K562 (cell line): ENCODE measurements around the gene CTSW. TPM values are rescaled to one million over a fixed set of nuclear protein-coding genes. Genes with fewer than 3 reads are reported as not detected.

ENCODE experiments used
- AFF4 ChIP-seq: sonication (generic); formaldehyde crosslinking; IDR thresholded peaks from 2 replicates; pipeline ENCODE4 v1.8.0; 2023; ENCODE audit warnings: mild to moderate bottlenecking, missing genetic modification reagents
- DPF2 ChIP-seq: fragments of 450-650 bp; IDR thresholded peaks from 2 replicates; pipeline ENCODE4 v1.6.1; 2016
- ETV5 ChIP-seq: sonication (generic); formaldehyde crosslinking; IDR thresholded peaks from 2 replicates; pipeline ENCODE4 v1.4.0; 2020; ENCODE audit warnings: low read depth, mild to moderate bottlenecking, missing genetic modification reagents
- MCM2 ChIP-seq: fragments of 450-650 bp; IDR thresholded peaks from 2 replicates; pipeline ENCODE4 v1.6.1; 2017; ENCODE audit warnings: low read depth, mild to moderate bottlenecking
- REST ChIP-seq, 2 experiments: fragments of 450-650 bp; formaldehyde crosslinking in 1 of 2; IDR thresholded peaks; 2 replicates each; pipeline versions ENCODE4 v1.4.0 to v1.6.1; 2014 to 2020; ENCODE audit warnings: mild to moderate bottlenecking in 2 of 2, borderline replicate concordance in 1 of 2, low read depth in 1 of 2
- SP1 ChIP-seq: sonication (generic); formaldehyde crosslinking; IDR thresholded peaks from 2 replicates; pipeline ENCODE4 v1.8.1; 2022; ENCODE audit warnings: mild to moderate bottlenecking, missing genetic modification reagents
- XRCC5 ChIP-seq: fragments of 200-400 bp; formaldehyde crosslinking; IDR thresholded peaks from 2 replicates; pipeline ENCODE4 v1.6.1; 2017; ENCODE audit warnings: low read depth, mild to moderate bottlenecking, low read length
- YY1 ChIP-seq, 3 experiments: IDR thresholded peaks; 2 replicates each; pipeline ENCODE4 v1.6.1; 2011; ENCODE audit warnings: low read length in 2 of 3, mild to moderate bottlenecking in 2 of 3, moderate library complexity in 2 of 3, borderline replicate concordance in 1 of 3, control low read depth in 1 of 3, low read depth in 1 of 3; ENCODE audit not compliant: insufficient read depth in 3 of 3, insufficient replicate concordance in 2 of 3, control insufficient read depth in 1 of 3, insufficient read length in 1 of 3; ENCODE audit errors: extremely low read depth in 1 of 3
- ZNF668 ChIP-seq: fragments of 250-450 bp; sonication (Bioruptor Pico); IDR thresholded peaks from 2 replicates; pipeline ENCODE4 v1.8.0; 2022; ENCODE audit warnings: mild to moderate bottlenecking, inconsistent platforms
- ZNF695 ChIP-seq: fragments of 450-650 bp; formaldehyde crosslinking; IDR thresholded peaks from 2 replicates; pipeline ENCODE4 v1.4.0; 2020; ENCODE audit warnings: mild to moderate bottlenecking, moderate library complexity
- polyA plus RNA-seq, 8 experiments: library from polyadenylated mRNA; depleted of rRNA in 4 of 8; stranded (reverse) in 5 of 8; unstranded in 3 of 8; fragments of >200 nt; fragmentation: Nextera tagmentation in 2 of 8; fragmentation: Illumina TruSeq in 1 of 8; extraction: Ambion mirVana in 2 of 8; extraction: Trizol in 1 of 8; gene quantifications; 2 replicates each; pipeline versions ENCODE4 v1.2.1 to v1.2.3, GENCODE V29; 2011 to 2014; ENCODE audit warnings: inconsistent platforms in 1 of 8, missing spikeins in 1 of 8
- total RNA-seq, 7 experiments: library from RNA; depleted of rRNA in 6 of 7; stranded (reverse); fragments of >200 nt in 6 of 7; fragmentation: Illumina TruSeq in 2 of 7; extraction: Trizol in 2 of 7; gene quantifications; 2 replicates each; pipeline versions ENCODE4 v1.2.1 to v1.2.3, GENCODE V29; 2011 to 2021; ENCODE audit warnings: low replicate concordance in 1 of 7

The CTSW gene
- total and polyA plus RNA-seq, 9 of the 15 experiments (the other 6 are each of a cell fraction or from before 2014, with no cell fraction given), result 0.04 TPM; not detected in 8

GRCh38 chr11:65884716-65885092 is 5.1 kb downstream of the CTSW start (continued):
- TF ChIP-seq AFF4 (CRISPR knock-in tag) (0 out of 2 replicates have a peak, but pooled peaks have one; percentile 46), SP1 (CRISPR knock-in tag) (peak; percentile 39; the same call in 1 of the 2 replicates), ZNF695 (no peak), YY1 (IDR thresholded peaks at IDR 0.05; ENCODE audit: borderline replicate concordance in 1 of 3, control insufficient read depth in 1 of 3, extremely low read depth in 1 of 3, insufficient read depth in 3 of 3, insufficient read length in 1 of 3, insufficient replicate concordance in 2 of 3, low read depth in 1 of 3, low read length in 2 of 3) (peak in 2 of 3 experiments; percentile 51 to 65), ETV5 (0 out of 2 replicates have a peak, but pooled peaks have one; percentile 28), REST (IDR thresholded peaks at IDR 0.05; ENCODE audit: borderline replicate concordance) (peak; percentile 87), REST (CRISPR knock-in tag; IDR thresholded peaks at IDR 0.05; ENCODE audit: low read depth) (no peak), XRCC5 (peak; percentile 96), MCM2 (no peak), DPF2 (peak; percentile 33; the same call in 1 of the 2 replicates), ZNF668 (CRISPR knock-in tag) (no peak)
